Ishikawa (cell line): ENCODE data around the gene WWOX.

Experiments used
- CEBPB ChIP-seq: IDR thresholded peaks from 2 replicates; pipeline ENCODE4 v1.6.1; 2012
- CREB1 ChIP-seq: IDR thresholded peaks from 2 replicates; pipeline ENCODE4 v1.6.1; 2012; ENCODE audit warnings: low read depth
- EGR1 ChIP-seq: IDR thresholded peaks from 2 replicates; pipeline ENCODE4 v1.6.1; 2012
- EP300 ChIP-seq: IDR thresholded peaks from 2 replicates; pipeline ENCODE4 v1.6.1; 2012; ENCODE audit warnings: borderline replicate concordance
- FOXM1 ChIP-seq: IDR thresholded peaks from 2 replicates; pipeline ENCODE4 v1.6.1; 2012; ENCODE audit warnings: low read depth, borderline replicate concordance
- MAX ChIP-seq: IDR thresholded peaks from 2 replicates; pipeline ENCODE4 v1.6.1; 2012
- NFIC ChIP-seq: IDR thresholded peaks from 2 replicates; pipeline ENCODE4 v1.6.1; 2012
- RAD21 ChIP-seq: IDR thresholded peaks from 2 replicates; pipeline ENCODE4 v1.6.1; 2012; ENCODE audit warnings: low read depth
- REST ChIP-seq: IDR thresholded peaks from 2 replicates; pipeline ENCODE4 v1.6.1; 2012; ENCODE audit warnings: low read depth, mild to moderate bottlenecking
- TAF1 ChIP-seq: IDR thresholded peaks from 2 replicates; pipeline ENCODE4 v1.6.1; 2012; ENCODE audit warnings: low read depth, mild to moderate bottlenecking
- TCF12 ChIP-seq: IDR thresholded peaks from 2 replicates; pipeline ENCODE4 v1.6.1; 2012; ENCODE audit warnings: low read depth
- TEAD4 ChIP-seq: IDR thresholded peaks from 2 replicates; pipeline ENCODE4 v1.6.1; 2012
- USF1 ChIP-seq: IDR thresholded peaks from 2 replicates; pipeline ENCODE4 v1.6.1; 2012
- YY1 ChIP-seq: IDR thresholded peaks from 2 replicates; pipeline ENCODE4 v1.6.1; 2012; ENCODE audit warnings: low read depth
- ZBTB7A ChIP-seq: IDR thresholded peaks from 2 replicates; pipeline ENCODE4 v1.6.1; 2012; ENCODE audit warnings: low read depth

WWOX gene

GRCh38 chr16:79204486-79204885, 1105.0 kb downstream of the WWOX start:
- TF ChIP-seq ZBTB7A (no peak), REST (no peak), TAF1 (no peak), USF1 (no peak), EGR1 (no peak), TCF12 (no peak), RAD21 (no peak), MAX (no peak), CREB1 (no peak), NFIC (no peak), TEAD4 (no peak), EP300 (no peak), FOXM1 (no peak)

GRCh38 chr16:79206889-79207288, 1107.4 kb downstream of the WWOX start:
- TF ChIP-seq TCF12 (no peak), CREB1 (no peak), RAD21 (no peak), REST (no peak), TAF1 (no peak), EGR1 (no peak)

GRCh38 chr16:79209308-79209707, 1109.9 kb downstream of the WWOX start:
- TF ChIP-seq EP300 (no peak), FOXM1 (no peak), CREB1 (no peak), EGR1 (no peak), YY1 (no peak), TCF12 (no peak), CEBPB (no peak), ZBTB7A (no peak), TEAD4 (no peak), REST (no peak), NFIC (no peak), RAD21 (no peak)

GRCh38 chr16:79210607-79211006, 1111.2 kb downstream of the WWOX start:
- TF ChIP-seq EGR1 = no peak
- TF ChIP-seq REST = no peak
- TF ChIP-seq TEAD4 = no peak
- TF ChIP-seq ZBTB7A = no peak
- TF ChIP-seq USF1 = no peak
- TF ChIP-seq TAF1 = no peak
- no peak for TF ChIP-seq RAD21
- no peak for TF ChIP-seq NFIC
- no peak for TF ChIP-seq FOXM1
- TF ChIP-seq EP300 = no peak
- TF ChIP-seq TCF12 = no peak
- no peak for TF ChIP-seq YY1
- no peak for TF ChIP-seq CEBPB
- no peak for TF ChIP-seq CREB1
